HCT116 (cell line): Measurements from ENCODE around the gene GPR17. TPM values are rescaled to one million over a fixed set of nuclear protein-coding genes. Genes with fewer than 3 reads are reported as not detected.
A peak's percentile ranks its signal among the peaks of the same experiment; 100 is the strongest.

Experiments used
- ATAC-seq: fragments of 200-7000 bp; cut with Tn5 transposase; 2 replicates; pipeline ENCODE4 v1.9.1; 2020; ENCODE audit warnings: mild to moderate bottlenecking, moderate library complexity
- BruUV-seq: library from RNA; stranded (reverse); fragments of 400-500 nt; replicated peaks from 2 replicates; lab custom pipeline; 2021; lab: Mats Ljungman, UMichigan
- CTCF ChIA-PET: fragments of 300-600 bp; sonication (Branson Sonifier 250); formaldehyde crosslinking; loops from one replicate; lab custom pipeline; 2021; ENCODE audit warnings: antibody characterized with exemption; lab: Charles Lee
- POLR2A ChIA-PET: fragments of 300-600, 350-600 bp; sonication (Branson Sonifier 250); formaldehyde crosslinking; loops from one replicate; lab custom pipeline; 2021; ENCODE audit warnings: antibody characterized with exemption; lab: Charles Lee
- RAD21 ChIA-PET, 2 experiments: fragments of 300-600 bp; sonication (Branson Sonifier 250); formaldehyde crosslinking; loops; one replicate each; lab custom pipeline; 2023; ENCODE audit warnings: low total read pairs in 2 of 2; ENCODE audit not compliant: uncharacterized antibody in 2 of 2, unreplicated experiment in 2 of 2, low non-redundant PET in 1 of 2; lab: Charles Lee
- DNase-seq: peaks from one replicate; pipeline ENCODE4 v3.0.0-alpha.2; 2010; ENCODE audit warnings: low read depth, low spot score
- H2AFZ ChIP-seq: fragments of 200-600 bp; shearing (Covaris generic), sonication (generic); 2 replicates; pipeline ENCODE4 v1.6.1; 2017; ENCODE audit warnings: low read depth, mixed run types, mixed read lengths, antibody characterized with exemption, low read length; ENCODE audit not compliant: poor library complexity, severe bottlenecking
- H3K27ac ChIP-seq: 2 replicates; pipeline ENCODE4 v1.5.1; 2012; ENCODE audit warnings: low read depth, low read length
- H3K27me3 ChIP-seq: fragments of 200-600 bp; sonication (generic); 2 replicates; pipeline ENCODE4 v1.6.1; 2016; ENCODE audit warnings: mixed run types, low read length, mixed read lengths; ENCODE audit not compliant: insufficient read depth
- H3K36me3 ChIP-seq, 2 experiments: fragments of 200-500 bp in 1 of 2; fragments of 200-600 bp in 1 of 2; sonication (Bioruptor generic) in 1 of 2; sonication (generic) in 1 of 2; 2 replicates each; pipeline versions ENCODE4 v1.5.1 to v1.6.1; 2014 to 2016; ENCODE audit warnings: low read length in 2 of 2, inconsistent platforms in 1 of 2, mixed read lengths in 1 of 2, mixed run types in 1 of 2; ENCODE audit not compliant: insufficient read depth in 2 of 2, control insufficient read depth in 1 of 2
- H3K4me1 ChIP-seq, 2 experiments: fragments of 200-600 bp in 1 of 2; sonication (generic) in 1 of 2; 2 replicates each; pipeline versions ENCODE4 v1.5.1 to v1.6.1; 2012 to 2017; ENCODE audit warnings: low read length in 2 of 2, inconsistent platforms in 1 of 2, mild to moderate bottlenecking in 1 of 2, mixed read lengths in 1 of 2, mixed run types in 1 of 2, moderate library complexity in 1 of 2; ENCODE audit not compliant: insufficient read depth in 2 of 2, control insufficient read depth in 1 of 2
- H3K4me2 ChIP-seq: fragments of 200-600 bp; sonication (generic); 2 replicates; pipeline ENCODE4 v1.6.1; 2017; ENCODE audit warnings: mixed run types, low read length, mixed read lengths
- H3K4me3 ChIP-seq, 2 experiments: fragments of 200-600 bp in 1 of 2; sonication (generic) in 1 of 2; replicated peaks in 1 of 2; 2 replicates each; pipeline ENCODE4 v1.5.1; 2011 to 2016; ENCODE audit warnings: low read length in 2 of 2, control low read depth in 1 of 2, low read depth in 1 of 2, mild to moderate bottlenecking in 1 of 2, mixed read lengths in 1 of 2, mixed run types in 1 of 2
- H3K79me2 ChIP-seq: fragments of 200-600 bp; sonication (generic); 2 replicates; pipeline ENCODE4 v1.6.1; 2017; ENCODE audit warnings: mild to moderate bottlenecking, mixed run types, low read length, moderate library complexity, mixed read lengths; ENCODE audit not compliant: insufficient read depth
- H3K9ac ChIP-seq: fragments of 200-600 bp; sonication (generic); 2 replicates; pipeline ENCODE4 v1.6.1; 2016; ENCODE audit warnings: low read length, mixed read lengths
- H3K9me2 ChIP-seq: fragments of 200-600 bp; sonication (generic), shearing (Covaris generic); 2 replicates; pipeline ENCODE4 v1.6.1; 2017; ENCODE audit warnings: mixed run types, mild to moderate bottlenecking, moderate library complexity; ENCODE audit not compliant: insufficient read depth
- H3K9me3 ChIP-seq, 2 experiments: fragments of 200-500 bp in 1 of 2; fragments of 200-600 bp in 1 of 2; sonication (Bioruptor generic) in 1 of 2; sonication (generic) in 1 of 2; 2 replicates each; pipeline ENCODE4 v1.6.1; 2014 to 2017; ENCODE audit warnings: low read length in 2 of 2, mixed read lengths in 2 of 2, inconsistent platforms in 1 of 2, low read depth in 1 of 2, mild to moderate bottlenecking in 1 of 2, mixed run types in 1 of 2, moderate library complexity in 1 of 2; ENCODE audit not compliant: control insufficient read depth in 1 of 2, insufficient read depth in 1 of 2
- H4K20me1 ChIP-seq: fragments of 200-600 bp; sonication (generic), shearing (Covaris generic); 2 replicates; pipeline ENCODE4 v1.6.1; 2017; ENCODE audit warnings: mixed run types, mild to moderate bottlenecking, moderate library complexity; ENCODE audit not compliant: insufficient read depth
- ATF3 ChIP-seq: IDR thresholded peaks from 2 replicates; pipeline ENCODE4 v1.6.1; 2012
- CBX3 ChIP-seq: IDR thresholded peaks from 2 replicates; pipeline ENCODE4 v1.6.1; 2012; ENCODE audit warnings: low read depth
- CTCF ChIP-seq, 3 experiments: fragments of 200-600 bp in 1 of 3; sonication (generic) in 1 of 3; IDR thresholded peaks in 2 of 3; conservative IDR thresholded peaks in 1 of 3; 2 replicates each; pipeline ENCODE4 v1.5.1; 2012 to 2017; ENCODE audit warnings: low read depth in 2 of 3, low read length in 2 of 3, antibody characterized with exemption in 1 of 3, borderline replicate concordance in 1 of 3, control low read depth in 1 of 3, mild to moderate bottlenecking in 1 of 3, mixed read lengths in 1 of 3, mixed run types in 1 of 3, moderate library complexity in 1 of 3; ENCODE audit not compliant: insufficient read depth in 1 of 3
- EGR1 ChIP-seq: IDR thresholded peaks from 2 replicates; pipeline ENCODE4 v1.6.1; 2012; ENCODE audit warnings: low read depth
- EZH2phosphoT487 ChIP-seq: fragments of 200-600 bp; IDR thresholded peaks from 2 replicates; pipeline ENCODE4 v1.6.1; 2018; ENCODE audit warnings: antibody characterized with exemption, borderline replicate concordance
- MAX ChIP-seq: IDR thresholded peaks from 2 replicates; pipeline ENCODE4 v1.6.1; 2012
- POLR2A ChIP-seq: IDR thresholded peaks from 2 replicates; pipeline ENCODE4 v1.7.0; 2011; ENCODE audit warnings: borderline replicate concordance; ENCODE audit not compliant: insufficient read depth, insufficient read length; ENCODE audit errors: extremely low read depth
- POLR2AphosphoS5 ChIP-seq: IDR thresholded peaks from 2 replicates; pipeline ENCODE4 v1.6.1; 2011; ENCODE audit warnings: mild to moderate bottlenecking, low read depth, low read length, moderate library complexity
- ZFX ChIP-seq: fragments of 450-650 bp; IDR thresholded peaks from 2 replicates; pipeline ENCODE4 v1.6.1; 2017
- intact Hi-C: fragments of 100-400 bp; cut with micrococcal nuclease; formaldehyde crosslinking; loops from 2 replicates; pipeline ENCODE4 v1.10.0; 2022
- total RNA-seq: library from RNA; stranded (reverse); gene quantifications from one replicate; pipeline ENCODE4 v1.2.1, GENCODE V29; 2021; ENCODE audit not compliant: unreplicated experiment

Gene GPR17
- total RNA-seq, 1 experiment from 2014 or later: not detected

- POLR2A ChIA-PET: no interaction called here
- TF ChIP-seq EGR1: no peak
- TF ChIP-seq CTCF (IDR thresholded peaks at IDR 0.05 in 2 of 3, conservative IDR thresholded peaks at IDR 0.05 in 1 of 3; ENCODE audit: borderline replicate concordance in 1 of 3, insufficient read depth in 1 of 3, low read depth in 2 of 3, low read length in 2 of 3): 0 out of 6 replicates have a peak, but pooled peaks of 1 of the 3 experiments have one; percentile 12
- no peak for TF ChIP-seq POLR2AphosphoS5
- no peak for TF ChIP-seq POLR2A
- TF ChIP-seq ZFX: no peak
- no peak for TF ChIP-seq CBX3
- TF ChIP-seq ATF3: no peak
- no peak for TF ChIP-seq EZH2phosphoT487
- no peak for TF ChIP-seq MAX
- H3K79me2 ChIP-seq: no peaks in the 10 kb centered on the region
- DNase-seq (no peak), ATAC-seq (no peak)
- H3K27me3 ChIP-seq: no peaks in the 10 kb centered on the region
- no peak overlapping the region for H3K27ac ChIP-seq
- H3K4me2 ChIP-seq: no peak overlapping the region
- BruUV-seq: no TSS peak
- CTCF ChIA-PET: interaction anchor here (0.9 kb wide), 1 partner anchor 53 kb away, joined by 4 read pairs; no protein-coding TSS in a partner anchor
- H3K4me1 ChIP-seq: peaks cover 9 to 28% of the 10 kb centered on the region in 2 experiments
- H3K9me2 ChIP-seq: no peaks in the 10 kb centered on the region
- H4K20me1 ChIP-seq: no peaks in the 10 kb centered on the region
- intact Hi-C loops: loop anchor here (10.0 kb wide), 1 partner anchor 320 kb away; no protein-coding TSS in a partner anchor
- no peaks in the 10 kb centered on the region for H3K36me3 ChIP-seq
- H3K9ac ChIP-seq: no peak overlapping the region
- H3K9me3 ChIP-seq: no peaks in the 10 kb centered on the region
- no peak overlapping the region for H3K4me3 ChIP-seq
- no peak overlapping the region for H2AFZ ChIP-seq
- RAD21 ChIA-PET: no interaction called here
These were observed 1.6 kb upstream of the GPR17 start for GRCh38 chr2:127644066-127645025.
